Upper lobe of left lung (tissue), 6 donors: ENCODE results near the gene TAPBP. TPM values are rescaled to one million over a fixed set of nuclear protein-coding genes. Genes with fewer than 3 reads are reported as not detected.
"Not testable (repeated sequence)": the region's sequence is repeated elsewhere in the genome, so short reads cannot be mapped to it uniquely, and the experiment has no call there.

Experiments used
- ATAC-seq, 2 donors: fragments of 200-7000 bp; cut with Tn5 transposase; one replicate each; pipeline ENCODE4 v1.9.1; 2022; ENCODE audit warnings: mild to moderate bottlenecking in 2 of 2, moderate library complexity in 2 of 2; ENCODE audit not compliant: low FRiP score in 2 of 2
- DNase-seq, 2 donors: peaks; one replicate each; pipeline ENCODE4 v3.0.0-alpha.2; 2019 to 2020
- H3K27ac ChIP-seq, 4 donors: fragments of 200-600 bp; sonication (generic); one replicate each; pipeline ENCODE4 v1.5.1; 2016 to 2019
- H3K27me3 ChIP-seq, 4 donors: fragments of 200-600 bp; sonication (generic); one replicate each; pipeline ENCODE4 v1.5.1; 2017 to 2019
- H3K36me3 ChIP-seq, 4 donors: fragments of 200-600 bp; sonication (generic); one replicate each; pipeline ENCODE4 v1.5.1; 2016 to 2019
- H3K4me1 ChIP-seq, 4 donors: fragments of 200-600 bp; sonication (generic); one replicate each; pipeline ENCODE4 v1.5.1; 2018 to 2019
- H3K4me3 ChIP-seq, 4 donors: fragments of 200-600 bp; sonication (generic); one replicate each; pipeline ENCODE4 v1.5.1; 2017 to 2019; ENCODE audit warnings: mild to moderate bottlenecking in 2 of 4, moderate library complexity in 1 of 4
- H3K9me3 ChIP-seq, 4 donors: fragments of 200-600 bp; sonication (generic); one replicate each; pipeline ENCODE4 v1.5.1; 2018 to 2019
- EP300 ChIP-seq, 4 donors: sonication (generic); formaldehyde crosslinking; IDR thresholded peaks; one replicate each; pipeline ENCODE4 v1.5.1; 2017; ENCODE audit warnings: antibody characterized with exemption in 4 of 4, control low read depth in 2 of 4
- POLR2A ChIP-seq, 4 donors: fragments of 450-650 bp; IDR thresholded peaks; one replicate each; pipeline ENCODE4 v1.5.1; 2016 to 2017; ENCODE audit warnings: antibody characterized with exemption in 4 of 4, mild to moderate bottlenecking in 2 of 4
- POLR2AphosphoS5 ChIP-seq, 2 donors: sonication (generic); formaldehyde crosslinking; IDR thresholded peaks; one replicate each; pipeline ENCODE4 v1.5.1; 2017; ENCODE audit warnings: antibody characterized with exemption in 2 of 2
- WGBS, 2 donors: methylation state at CpG; one replicate each; pipeline ENCODE4 v1.1.5; 2017 to 2018; 5-methylcytosine and 5-hydroxymethylcytosine counted together
- total RNA-seq, 6 donors: library from RNA; depleted of rRNA in 4 of 6; stranded (reverse); fragments of >200 nt in 4 of 6; gene quantifications; one replicate each; pipeline versions ENCODE4 v1.1.0 to v1.2.1, GENCODE V29; 2016 to 2021
- TF ChIP-seq, protein P1 (sequence below), 6 experiments: fragments of 450-650 bp in 4 of 6; fragments of 200-600 bp in 2 of 6; sonication (generic) in 2 of 6; IDR thresholded peaks; one replicate each; pipeline ENCODE4 v1.5.1; 2016 to 2019; ENCODE audit warnings: antibody characterized with exemption in 6 of 6
- donor health status: DM: no; HTN: no; CAD: no; lungs with moderate emphysema.
- donor health status: DM: no; HTN: yes; CAD: no; lungs with severe emphysema.

The TAPBP gene
- total RNA-seq, 6 donors from 2014 or later, result 131 to 310 (median 221) TPM

DNA sequence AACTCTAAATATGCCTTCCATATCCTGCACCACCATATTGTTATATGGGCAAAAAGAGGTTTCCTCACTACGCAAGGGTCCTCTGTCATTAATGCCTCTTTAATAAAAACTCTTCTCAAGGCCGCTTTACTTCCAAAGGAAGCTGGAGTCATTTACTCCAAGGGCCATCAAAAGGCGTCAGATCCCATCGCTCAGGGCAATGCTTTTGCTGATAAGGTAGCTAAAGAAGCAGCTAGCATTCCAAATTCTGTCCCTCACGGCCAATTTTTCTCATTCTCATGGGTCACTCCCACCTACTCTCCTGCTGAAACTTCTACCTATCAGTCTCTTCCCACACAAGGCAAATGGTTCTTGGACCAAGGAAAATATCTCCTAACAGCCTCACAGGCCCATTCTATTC, 33.9 kb upstream of the TAPBP start:
- WGBS, 2 donors, result 83 to 86% methylated on average over 5 of the region's 5 CpGs
- Histone ChIP-seq H3K27ac (peak overlapping the region in 3 of 4 donors; percentile 9 to 82 (median 77)), H3K4me1 (peaks cover 10 to 26% (median 16%) of the 10 kb centered on the region in 4 donors), H3K36me3 (no peaks in the 10 kb centered on the region), H3K9me3 (no peaks in the 10 kb centered on the region), H3K4me3 (peak overlapping the region in 2 of 4 donors; percentile 37 to 43), H3K27me3 (no peaks in the 10 kb centered on the region)
- DNase-seq (no peak), ATAC-seq (no peak)
- no peak for TF ChIP-seq POLR2A (IDR thresholded peaks at IDR 0.05)
- TF ChIP-seq POLR2AphosphoS5 (IDR thresholded peaks at IDR 0.05), result no peak
- TF ChIP-seq, protein P1, sequence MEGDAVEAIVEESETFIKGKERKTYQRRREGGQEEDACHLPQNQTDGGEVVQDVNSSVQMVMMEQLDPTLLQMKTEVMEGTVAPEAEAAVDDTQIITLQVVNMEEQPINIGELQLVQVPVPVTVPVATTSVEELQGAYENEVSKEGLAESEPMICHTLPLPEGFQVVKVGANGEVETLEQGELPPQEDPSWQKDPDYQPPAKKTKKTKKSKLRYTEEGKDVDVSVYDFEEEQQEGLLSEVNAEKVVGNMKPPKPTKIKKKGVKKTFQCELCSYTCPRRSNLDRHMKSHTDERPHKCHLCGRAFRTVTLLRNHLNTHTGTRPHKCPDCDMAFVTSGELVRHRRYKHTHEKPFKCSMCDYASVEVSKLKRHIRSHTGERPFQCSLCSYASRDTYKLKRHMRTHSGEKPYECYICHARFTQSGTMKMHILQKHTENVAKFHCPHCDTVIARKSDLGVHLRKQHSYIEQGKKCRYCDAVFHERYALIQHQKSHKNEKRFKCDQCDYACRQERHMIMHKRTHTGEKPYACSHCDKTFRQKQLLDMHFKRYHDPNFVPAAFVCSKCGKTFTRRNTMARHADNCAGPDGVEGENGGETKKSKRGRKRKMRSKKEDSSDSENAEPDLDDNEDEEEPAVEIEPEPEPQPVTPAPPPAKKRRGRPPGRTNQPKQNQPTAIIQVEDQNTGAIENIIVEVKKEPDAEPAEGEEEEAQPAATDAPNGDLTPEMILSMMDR (IDR thresholded peaks at IDR 0.05), result no peak
- TF ChIP-seq EP300 (IDR thresholded peaks at IDR 0.05), result no peak

GRCh38 chr6:33346972-33347371, 33.1 kb upstream of the TAPBP start:
- WGBS, 2 donors, result 76 to 77% methylated on average over 5 of the region's 5 CpGs
- Histone ChIP-seq H3K4me1 (peaks cover 10 to 26% (median 16%) of the 10 kb centered on the region in 4 donors), H3K4me3 (peak overlapping the region in 3 of 4 donors; percentile 32 to 43 (median 37)), H3K27ac (peak overlapping the region; percentile 34 to 82 (median 76))
- TF ChIP-seq POLR2A (IDR thresholded peaks at IDR 0.05), result peak in 1 of 4 donors; percentile 40
- not testable (repeated sequence) for H3K27me3 ChIP-seq, ATAC-seq, H3K9me3 ChIP-seq, H3K36me3 ChIP-seq
- DNase-seq, result peak in 1 of 2 donors; percentile 67

- DNase-seq (peak in 1 of 2 donors; percentile 92), ATAC-seq (peak; percentile 89 to 90)
- H3K27me3 ChIP-seq, result no peaks in the 10 kb centered on the region
- peaks cover 10 to 26% (median 16%) of the 10 kb centered on the region in 4 donors for H3K4me1 ChIP-seq
- no peaks in the 10 kb centered on the region for H3K9me3 ChIP-seq
- H3K4me3 ChIP-seq, result peak overlapping the region in 3 of 4 donors; percentile 32 to 43 (median 37)
- TF ChIP-seq POLR2A (IDR thresholded peaks at IDR 0.05) (peak in 2 of 4 donors; percentile 18 to 60), EP300 (IDR thresholded peaks at IDR 0.05) (peak in 2 of 4 donors; percentile 57 to 62), POLR2AphosphoS5 (IDR thresholded peaks at IDR 0.05) (peak in 1 of 2 donors; percentile 58)
- TF ChIP-seq, protein P1 (IDR thresholded peaks at IDR 0.05), result peak; percentile 53 to 82 (median 68)
- no peaks in the 10 kb centered on the region for H3K36me3 ChIP-seq
- peak overlapping the region; percentile 35 to 82 (median 76) for H3K27ac ChIP-seq
- WGBS, 2 donors, result 12 to 15% methylated on average over 22 of the region's 22 CpGs
Measured at GRCh38 chr6:33344701-33345697, 31.1 kb upstream of the TAPBP start.

DNA sequence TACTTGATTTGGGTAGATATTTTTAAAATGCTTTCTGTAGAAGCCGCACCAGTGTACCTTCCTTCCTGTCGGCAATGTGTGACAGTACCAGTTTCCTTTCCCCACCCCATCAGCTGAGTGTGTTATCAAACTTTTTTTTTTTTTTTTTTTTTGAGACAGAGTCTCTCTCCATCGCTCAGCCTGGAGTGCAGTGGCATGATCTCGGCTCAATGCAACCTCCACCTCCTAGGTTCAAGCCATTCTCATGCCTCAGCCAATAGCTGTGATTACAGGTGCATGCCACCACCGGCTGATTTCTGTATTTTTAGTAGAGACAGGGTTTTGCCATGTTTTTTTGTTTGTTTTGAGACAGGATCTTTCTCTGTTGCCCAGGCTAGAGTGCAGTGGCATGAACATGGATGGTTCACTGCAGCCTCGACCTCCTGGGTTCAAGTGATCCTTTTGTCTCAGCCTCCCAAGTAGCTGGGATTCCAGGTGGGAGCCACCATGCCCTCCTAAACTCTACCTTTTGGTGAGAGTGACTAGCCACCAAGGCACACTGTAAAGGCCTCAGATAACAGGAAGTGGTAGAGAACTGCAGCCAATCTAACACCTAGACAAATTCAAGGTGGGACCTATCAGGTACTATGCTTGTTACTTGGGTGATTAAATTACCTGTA, 30.2 kb upstream of the TAPBP start:
- peak overlapping the region in 1 of 4 donors; percentile 18 for H3K4me3 ChIP-seq
- ATAC-seq (peak; percentile 6 to 38), DNase-seq (no peak)
- no peaks in the 10 kb centered on the region for H3K9me3 ChIP-seq
- no peak for TF ChIP-seq EP300 (IDR thresholded peaks at IDR 0.05)
- TF ChIP-seq, protein P1 (IDR thresholded peaks at IDR 0.05), result no peak
- no peak for TF ChIP-seq POLR2AphosphoS5 (IDR thresholded peaks at IDR 0.05)
- TF ChIP-seq POLR2A (IDR thresholded peaks at IDR 0.05), result no peak
- no peaks in the 10 kb centered on the region for H3K36me3 ChIP-seq
- peak overlapping the region; percentile 35 to 82 (median 76) for H3K27ac ChIP-seq
- no peaks in the 10 kb centered on the region for H3K27me3 ChIP-seq
- 41 to 48% methylated on average over 6 of the region's 6 CpGs for WGBS, 2 donors
- H3K4me1 ChIP-seq, result peaks cover 10 to 26% (median 16%) of the 10 kb centered on the region in 4 donors

GRCh38 chr6:33343606-33343952, 29.7 kb upstream of the TAPBP start:
- not testable (repeated sequence) for H3K27me3 ChIP-seq, H3K36me3 ChIP-seq, H3K4me3 ChIP-seq, ATAC-seq, DNase-seq, H3K9me3 ChIP-seq
- Histone ChIP-seq H3K4me1 (peaks cover 10 to 26% (median 16%) of the 10 kb centered on the region in 4 donors), H3K27ac (peak overlapping the region; percentile 29 to 67 (median 48))
- 81 to 87% methylated on average over 7 of the region's 7 CpGs for WGBS, 2 donors
